RWPE2 (cell line): ENCODE measurements around the gene SPINK8.
"Not testable (repeated sequence)": the region's sequence is repeated elsewhere in the genome, so short reads cannot be mapped to it uniquely, and the experiment has no call there.

Experiments used
- ATAC-seq: fragments of 200-7000 bp; cut with Tn5 transposase; 3 replicates; pipeline ENCODE4 v1.9.1; 2021; ENCODE audit warnings: low read depth
- DNase-seq: peaks from one replicate; pipeline ENCODE4 v3.0.0-alpha.2; 2020; ENCODE audit warnings: low spot score
- H3K27ac ChIP-seq: fragments of 450-650 bp; 2 replicates; pipeline ENCODE4 v1.5.1; 2017; ENCODE audit warnings: mild to moderate bottlenecking; ENCODE audit not compliant: poor library complexity, severe bottlenecking
- H3K27me3 ChIP-seq: fragments of 250-450 bp; sonication (Bioruptor Pico); 2 replicates; pipeline ENCODE4 v1.5.1; 2021; ENCODE audit warnings: mild to moderate bottlenecking, moderate library complexity; ENCODE audit not compliant: insufficient read depth, poor library complexity, severe bottlenecking
- H3K36me3 ChIP-seq: fragments of 250-450 bp; sonication (Bioruptor Pico); 2 replicates; pipeline ENCODE4 v1.5.1; 2020; ENCODE audit warnings: low read depth, mild to moderate bottlenecking, moderate library complexity
- H3K4me1 ChIP-seq: fragments of 250-450 bp; sonication (Bioruptor Pico); 2 replicates; pipeline ENCODE4 v1.5.1; 2021; ENCODE audit warnings: mild to moderate bottlenecking, moderate library complexity; ENCODE audit not compliant: insufficient read depth, poor library complexity, severe bottlenecking
- H3K4me3 ChIP-seq: fragments of 250-450 bp; sonication (Bioruptor Pico); 2 replicates; pipeline ENCODE4 v1.5.1; 2021; ENCODE audit warnings: mild to moderate bottlenecking, moderate library complexity; ENCODE audit not compliant: severe bottlenecking
- H3K9me3 ChIP-seq: fragments of 250-450 bp; sonication (Bioruptor Pico); 2 replicates; pipeline ENCODE4 v1.5.1; 2021; ENCODE audit warnings: mild to moderate bottlenecking, moderate library complexity; ENCODE audit not compliant: severe bottlenecking
- TF ChIP-seq, protein P1 (sequence below): fragments of 450-650 bp; IDR thresholded peaks from one replicate; pipeline ENCODE4 v1.5.1; 2017; ENCODE audit warnings: mild to moderate bottlenecking, moderate library complexity; ENCODE audit not compliant: poor library complexity, severe bottlenecking

Gene SPINK8

DNA sequence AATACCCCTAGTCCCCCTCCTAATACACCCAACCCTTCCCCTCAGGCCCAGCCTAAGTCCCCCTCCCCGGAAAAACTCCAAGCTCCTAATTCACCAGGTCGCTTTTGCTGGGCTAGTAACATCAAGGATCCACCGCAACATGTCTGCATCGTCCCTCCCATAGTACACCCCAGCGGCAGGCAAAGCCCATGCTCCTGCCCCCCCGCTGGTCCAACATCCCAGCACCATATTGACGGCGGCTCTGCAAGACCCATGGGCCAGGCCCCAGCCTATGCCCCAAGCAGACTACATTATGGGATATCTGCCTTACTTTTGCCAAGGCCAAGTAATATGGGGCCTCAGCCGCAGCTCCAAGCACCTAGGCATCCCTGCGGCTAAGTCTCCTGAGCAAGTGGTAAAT is 59.0 kb downstream of the SPINK8 start:
- H3K4me1 ChIP-seq, result no peaks in the 10 kb centered on the region
- no peaks in the 10 kb centered on the region for H3K9me3 ChIP-seq
- H3K27ac ChIP-seq, result no peak overlapping the region
- H3K27me3 ChIP-seq, result no peaks in the 10 kb centered on the region
- DNase-seq, result no peak
- 0 out of 2 replicates have a peak, but pooled peaks cover under 1% of the 10 kb centered on the region for H3K36me3 ChIP-seq
- ATAC-seq, result no peak
- TF ChIP-seq, protein P1, sequence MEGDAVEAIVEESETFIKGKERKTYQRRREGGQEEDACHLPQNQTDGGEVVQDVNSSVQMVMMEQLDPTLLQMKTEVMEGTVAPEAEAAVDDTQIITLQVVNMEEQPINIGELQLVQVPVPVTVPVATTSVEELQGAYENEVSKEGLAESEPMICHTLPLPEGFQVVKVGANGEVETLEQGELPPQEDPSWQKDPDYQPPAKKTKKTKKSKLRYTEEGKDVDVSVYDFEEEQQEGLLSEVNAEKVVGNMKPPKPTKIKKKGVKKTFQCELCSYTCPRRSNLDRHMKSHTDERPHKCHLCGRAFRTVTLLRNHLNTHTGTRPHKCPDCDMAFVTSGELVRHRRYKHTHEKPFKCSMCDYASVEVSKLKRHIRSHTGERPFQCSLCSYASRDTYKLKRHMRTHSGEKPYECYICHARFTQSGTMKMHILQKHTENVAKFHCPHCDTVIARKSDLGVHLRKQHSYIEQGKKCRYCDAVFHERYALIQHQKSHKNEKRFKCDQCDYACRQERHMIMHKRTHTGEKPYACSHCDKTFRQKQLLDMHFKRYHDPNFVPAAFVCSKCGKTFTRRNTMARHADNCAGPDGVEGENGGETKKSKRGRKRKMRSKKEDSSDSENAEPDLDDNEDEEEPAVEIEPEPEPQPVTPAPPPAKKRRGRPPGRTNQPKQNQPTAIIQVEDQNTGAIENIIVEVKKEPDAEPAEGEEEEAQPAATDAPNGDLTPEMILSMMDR, result no peak
- H3K4me3 ChIP-seq, result no peak overlapping the region

DNA sequence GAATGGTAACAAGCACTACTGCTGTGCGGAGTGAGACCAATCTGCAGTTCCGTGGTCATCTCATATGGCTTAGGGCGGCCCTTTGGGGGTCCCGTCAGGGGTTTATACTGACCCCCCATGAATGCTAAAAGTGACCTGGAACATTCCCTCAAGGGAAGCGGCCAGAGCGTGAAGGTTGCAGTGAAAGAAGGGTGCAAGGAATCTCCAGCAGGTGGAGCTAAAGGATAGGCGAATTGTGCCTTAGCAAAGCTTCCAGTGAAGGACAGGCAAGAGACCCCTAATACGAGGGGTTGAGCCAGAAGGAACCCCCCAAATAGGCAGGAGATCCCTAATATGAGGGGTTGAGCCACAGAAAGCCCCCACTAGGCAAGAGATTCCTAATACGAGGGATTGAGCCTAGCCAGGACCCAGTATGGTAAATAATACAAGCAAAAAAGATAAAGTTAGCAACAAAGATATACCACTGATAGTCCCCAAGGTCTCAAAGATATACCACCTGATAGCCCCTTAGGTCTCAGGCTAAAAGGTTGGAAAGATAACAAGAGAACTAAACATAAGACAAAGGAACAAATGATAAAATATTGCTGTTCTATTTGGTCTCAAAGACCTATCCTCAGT is 59.8 kb downstream of the SPINK8 start:
- peak; percentile 52; the same call in 2 of the 3 replicates for ATAC-seq
- H3K36me3 ChIP-seq, result peaks cover 5% of the 10 kb centered on the region; the same call in 1 of the 2 replicates

DNA sequence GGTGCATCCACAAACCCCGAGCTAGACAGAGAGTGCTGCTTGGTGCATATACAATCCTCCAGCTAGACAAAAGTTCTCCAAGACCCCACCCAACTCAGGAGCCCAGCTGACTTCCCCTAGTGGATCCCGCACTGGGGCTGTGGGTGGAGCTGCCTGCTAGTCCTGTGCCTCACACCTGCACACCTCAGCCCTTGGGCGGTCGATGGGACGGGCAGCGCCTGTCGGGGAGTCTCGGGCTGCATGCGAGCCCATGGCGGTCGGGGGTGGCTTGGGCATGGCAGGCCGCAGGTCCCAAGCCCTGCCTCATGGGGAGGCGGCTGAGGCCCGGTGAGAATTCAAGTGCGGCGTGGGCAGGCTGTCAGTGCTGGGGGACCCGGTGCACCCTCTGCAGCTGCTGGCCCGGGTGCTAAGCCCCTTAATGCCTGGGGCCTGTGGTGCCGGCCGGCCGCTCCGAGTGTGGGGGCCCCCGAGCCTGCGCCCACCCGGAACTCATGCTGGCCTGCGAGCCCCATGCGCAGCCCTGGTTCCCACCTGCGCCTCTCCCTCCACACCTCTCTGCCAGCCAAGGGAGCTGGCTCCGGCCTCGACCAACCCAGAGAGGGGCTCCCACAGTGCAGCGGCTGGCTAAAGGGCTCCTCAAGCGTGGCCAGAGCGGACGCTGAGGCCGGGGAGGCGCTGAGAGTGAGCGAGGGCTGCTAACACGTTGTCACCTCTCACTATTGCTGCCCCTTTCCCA is 61.5 kb downstream of the SPINK8 start:
- H3K4me1 ChIP-seq, result peaks cover 21% of the 10 kb centered on the region
- H3K27me3 ChIP-seq, result no peaks in the 10 kb centered on the region
- DNase-seq, result no peak
- H3K36me3 ChIP-seq, result peaks cover 8% of the 10 kb centered on the region
- no peak overlapping the region for H3K27ac ChIP-seq
- no peak for ATAC-seq
- H3K9me3 ChIP-seq, result no peaks in the 10 kb centered on the region
- no peak overlapping the region for H3K4me3 ChIP-seq
- TF ChIP-seq, protein P1, result no peak

More for the DNA sequence above, 59.8 kb downstream of the SPINK8 start:
- H3K27ac ChIP-seq, result no peak overlapping the region
- DNase-seq, result no peak
- H3K27me3 ChIP-seq, result no peaks in the 10 kb centered on the region
- H3K4me3 ChIP-seq, result no peak overlapping the region
- TF ChIP-seq, protein P1, result peak; percentile 88
- peaks cover 5% of the 10 kb centered on the region for H3K4me1 ChIP-seq
- no peaks in the 10 kb centered on the region for H3K9me3 ChIP-seq

DNA sequence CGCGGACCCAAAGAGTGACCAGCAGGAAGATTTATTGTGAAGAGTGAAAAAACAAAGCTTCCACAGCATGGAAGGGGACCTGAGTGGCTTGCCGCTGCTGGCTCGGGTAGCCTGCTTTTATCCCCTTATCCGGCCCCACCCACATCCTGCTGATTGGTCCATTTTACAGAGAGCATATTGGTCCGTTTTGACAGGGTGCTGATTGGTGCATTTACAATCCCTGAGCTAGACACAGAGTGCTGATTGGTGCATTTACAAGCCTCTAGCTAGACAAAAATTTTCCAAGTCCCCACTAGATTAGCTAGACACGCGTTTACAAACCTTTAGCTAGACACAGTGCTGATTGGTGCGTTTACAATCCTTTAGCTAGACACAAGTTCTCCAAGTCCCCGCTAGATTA is 62.2 kb downstream of the SPINK8 start:
- Histone ChIP-seq H3K4me1 (peaks cover 26% of the 10 kb centered on the region), H3K36me3 (peaks cover 15% of the 10 kb centered on the region)
- H3K9me3 ChIP-seq, H3K4me3 ChIP-seq, ATAC-seq, H3K27ac ChIP-seq, DNase-seq, H3K27me3 ChIP-seq: not testable (repeated sequence)

DNA sequence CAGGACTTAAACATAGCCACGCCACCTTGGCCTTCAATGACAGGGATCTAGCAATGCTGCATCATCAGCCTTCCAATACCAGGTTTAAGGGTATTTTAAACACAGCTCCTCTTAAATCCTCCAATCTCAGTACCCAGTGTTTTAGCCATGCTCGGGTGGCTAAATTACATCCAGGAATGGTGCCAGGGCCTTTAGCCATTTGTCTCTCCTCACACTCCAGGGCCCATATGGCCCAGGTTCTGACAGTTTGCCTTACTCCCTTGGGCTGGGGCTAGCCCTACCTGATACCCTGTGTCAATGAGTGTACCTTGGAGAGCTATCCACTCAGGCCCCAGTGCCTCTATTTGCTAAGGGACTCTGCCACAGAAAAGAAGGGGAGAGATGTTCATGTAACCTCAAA is 63.2 kb downstream of the SPINK8 start:
- Histone ChIP-seq H3K27me3 (no peaks in the 10 kb centered on the region), H3K9me3 (no peaks in the 10 kb centered on the region), H3K4me1 (peaks cover 26% of the 10 kb centered on the region), H3K4me3 (no peak overlapping the region), H3K36me3 (peaks cover 24% of the 10 kb centered on the region), H3K27ac (peak overlapping the region; percentile 98)
- DNase-seq, result no peak
- ATAC-seq, result no peak
- TF ChIP-seq, protein P1, result no peak
